RPMI7951 (cell line): ENCODE results near the gene INSRR. TPM values are rescaled to one million over a fixed set of nuclear protein-coding genes. Genes with fewer than 3 reads are reported as not detected.

Experiments used
- DNase-seq: peaks from one replicate; pipeline ENCODE4 v3.0.0-alpha.2; 2012; ENCODE audit warnings: low read depth
- total RNA-seq: library from RNA; depleted of rRNA; stranded (reverse); fragments of >200 nt; shearing (Covaris generic); gene quantifications from 2 replicates; pipeline ENCODE4 v1.2.3, GENCODE V29; 2014; rRNA removed

The INSRR gene
- total RNA-seq: not detected in 2 replicates

GRCh38 chr1:156858959-156859522 is at the start of gene INSRR:
INSRR (minus strand) TSS chr1:156859117; CDS start chr1:156858621, 496 bp downstream.
- DNase-seq: no peak

GRCh38 chr1:156908541-156908940 is 49.6 kb upstream of the INSRR start:
- no peak for DNase-seq

GRCh38 chr1:156906206-156906906 is 47.4 kb upstream of the INSRR start:
- no peak for DNase-seq

- no peak for DNase-seq
Observed at GRCh38 chr1:156905651-156906050, 46.7 kb upstream of the INSRR start.

GRCh38 chr1:156905176-156905575 is 46.3 kb upstream of the INSRR start:
- DNase-seq: no peak

GRCh38 chr1:156904187-156904959 is 45.5 kb upstream of the INSRR start:
- DNase-seq: no peak

GRCh38 chr1:156903328-156904091 is 44.6 kb upstream of the INSRR start:
- no peak for DNase-seq

- no peak for DNase-seq
Observed at GRCh38 chr1:156901966-156902915, 43.3 kb upstream of the INSRR start.

- DNase-seq: no peak
Observed at GRCh38 chr1:156901590-156901900, 42.6 kb upstream of the INSRR start.

GRCh38 chr1:156900896-156901589 is 42.1 kb upstream of the INSRR start:
- DNase-seq: no peak

- no peak for DNase-seq
Observed at GRCh38 chr1:156899956-156900718, 41.2 kb upstream of the INSRR start.

GRCh38 chr1:156898971-156899664 is 40.2 kb upstream of the INSRR start:
- no peak for DNase-seq

GRCh38 chr1:156898161-156898566 is 39.2 kb upstream of the INSRR start:
- DNase-seq: no peak

- peak; percentile 70 for DNase-seq
Observed at GRCh38 chr1:156897078-156897825, 38.3 kb upstream of the INSRR start.

- peak; percentile 77 for DNase-seq
Observed at GRCh38 chr1:156896490-156897033, 37.6 kb upstream of the INSRR start.

GRCh38 chr1:156895927-156896326 is 37.0 kb upstream of the INSRR start:
- no peak for DNase-seq

GRCh38 chr1:156895455-156895812 is 36.5 kb upstream of the INSRR start:
- peak; percentile 11 for DNase-seq
